ENCODE measurements around the gene FIGNL2. TPM values are rescaled to one million over a fixed set of nuclear protein-coding genes. Genes with fewer than 3 reads are reported as not detected.

FIGNL2 gene
- total and polyA plus RNA-seq, 2 donors = 0.38 to 0.52 TPM

GRCh38 chr12:51851413-51852124, 3.1 kb upstream of the FIGNL2 start:
- no peaks in the 10 kb centered on the region for H3K36me3 ChIP-seq (ENCODE audit: control insufficient read depth in 2 of 2, insufficient read depth in 2 of 2, low read length in 1 of 2)
- H3K27ac ChIP-seq (ENCODE audit: low read depth in 1 of 2, low read length in 1 of 2) = no peak overlapping the region
- H3K4me3 ChIP-seq (ENCODE audit: low read length in 2 of 2) = no peak overlapping the region
- H3K4me1 ChIP-seq (ENCODE audit: control insufficient read depth in 2 of 2, insufficient read depth in 2 of 2, low read length in 2 of 2) = peaks cover 5 to 19% of the 10 kb centered on the region in 2 donors
- H3K27me3 ChIP-seq (ENCODE audit: control insufficient read depth in 2 of 2, insufficient read depth in 1 of 2, low read length in 1 of 2) = peaks cover 32 to 79% of the 10 kb centered on the region in 2 donors
- peaks cover 2 to 4% of the 10 kb centered on the region in 2 donors for H3K9me3 ChIP-seq (ENCODE audit: control insufficient read depth in 2 of 2, insufficient read depth in 1 of 2, low read length in 1 of 2)
- 37% methylated on average over 8 of the region's 8 CpGs for WGBS
- DNase-seq (ENCODE audit: low read depth in 6 of 9, low spot score in 9 of 9) = no peak

- H3K27ac ChIP-seq (ENCODE audit: low read depth in 1 of 2, low read length in 1 of 2) = no peak overlapping the region
- no peaks in the 10 kb centered on the region for H3K36me3 ChIP-seq (ENCODE audit: control insufficient read depth in 2 of 2, insufficient read depth in 2 of 2, low read length in 1 of 2)
- 97% methylated on average over 4 of the region's 4 CpGs for WGBS
- no peak overlapping the region for H3K4me3 ChIP-seq (ENCODE audit: low read length in 2 of 2)
- DNase-seq (ENCODE audit: low read depth in 6 of 9, low spot score in 9 of 9) = no peak
- H3K9me3 ChIP-seq (ENCODE audit: control insufficient read depth in 2 of 2, insufficient read depth in 1 of 2, low read length in 1 of 2) = peaks cover 3 to 4% of the 10 kb centered on the region in 2 donors
- H3K4me1 ChIP-seq (ENCODE audit: control insufficient read depth in 2 of 2, insufficient read depth in 2 of 2, low read length in 2 of 2) = peaks cover 5 to 26% of the 10 kb centered on the region in 2 donors
- H3K27me3 ChIP-seq (ENCODE audit: control insufficient read depth in 2 of 2, insufficient read depth in 1 of 2, low read length in 1 of 2) = peaks cover 37 to 80% of the 10 kb centered on the region in 2 donors
Measured at GRCh38 chr12:51850965-51851299, 2.4 kb upstream of the FIGNL2 start.

- H3K9me3 ChIP-seq (ENCODE audit: control insufficient read depth in 2 of 2, insufficient read depth in 1 of 2, low read length in 1 of 2) = peaks cover 3 to 4% of the 10 kb centered on the region in 2 donors
- H3K4me3 ChIP-seq (ENCODE audit: low read length in 2 of 2) = no peak overlapping the region
- H3K27me3 ChIP-seq (ENCODE audit: control insufficient read depth in 2 of 2, insufficient read depth in 1 of 2, low read length in 1 of 2) = peaks cover 37 to 80% of the 10 kb centered on the region in 2 donors
- no peak for DNase-seq (ENCODE audit: low read depth in 6 of 9, low spot score in 9 of 9)
- H3K36me3 ChIP-seq (ENCODE audit: control insufficient read depth in 2 of 2, insufficient read depth in 2 of 2, low read length in 1 of 2) = no peaks in the 10 kb centered on the region
- H3K27ac ChIP-seq (ENCODE audit: low read depth in 1 of 2, low read length in 1 of 2) = no peak overlapping the region
- 97% methylated on average over 8 of the region's 8 CpGs for WGBS
- peaks cover 5 to 26% of the 10 kb centered on the region in 2 donors for H3K4me1 ChIP-seq (ENCODE audit: control insufficient read depth in 2 of 2, insufficient read depth in 2 of 2, low read length in 2 of 2)
Measured at GRCh38 chr12:51850081-51850964, 1.8 kb upstream of the FIGNL2 start.

GRCh38 chr12:51848841-51849735, 570 bp upstream of the FIGNL2 start:
- Histone ChIP-seq H3K27ac (ENCODE audit: low read depth in 1 of 2, low read length in 1 of 2) (no peak overlapping the region), H3K4me1 (ENCODE audit: control insufficient read depth in 2 of 2, insufficient read depth in 2 of 2, low read length in 2 of 2) (peaks cover 5 to 26% of the 10 kb centered on the region in 2 donors), H3K27me3 (ENCODE audit: control insufficient read depth in 2 of 2, insufficient read depth in 1 of 2, low read length in 1 of 2) (peaks cover 40 to 85% of the 10 kb centered on the region in 2 donors), H3K9me3 (ENCODE audit: control insufficient read depth in 2 of 2, insufficient read depth in 1 of 2, low read length in 1 of 2) (peaks cover 3 to 4% of the 10 kb centered on the region in 2 donors), H3K4me3 (ENCODE audit: low read length in 2 of 2) (no peak overlapping the region), H3K36me3 (ENCODE audit: control insufficient read depth in 2 of 2, insufficient read depth in 2 of 2, low read length in 1 of 2) (no peaks in the 10 kb centered on the region)
- no peak for DNase-seq (ENCODE audit: low read depth in 6 of 9, low spot score in 9 of 9)
- WGBS = 84% methylated on average over 57 of the region's 57 CpGs

- Histone ChIP-seq H3K4me3 (ENCODE audit: low read length in 2 of 2) (peak overlapping the region in 1 of 2 donors; percentile 45), H3K4me1 (ENCODE audit: control insufficient read depth in 2 of 2, insufficient read depth in 2 of 2, low read length in 2 of 2) (peaks cover 5 to 26% of the 10 kb centered on the region in 2 donors), H3K9me3 (ENCODE audit: control insufficient read depth in 2 of 2, insufficient read depth in 1 of 2, low read length in 1 of 2) (peaks cover 3 to 4% of the 10 kb centered on the region in 2 donors), H3K27ac (ENCODE audit: low read depth in 1 of 2, low read length in 1 of 2) (no peak overlapping the region), H3K36me3 (ENCODE audit: control insufficient read depth in 2 of 2, insufficient read depth in 2 of 2, low read length in 1 of 2) (no peaks in the 10 kb centered on the region), H3K27me3 (ENCODE audit: control insufficient read depth in 2 of 2, insufficient read depth in 1 of 2, low read length in 1 of 2) (peaks cover 40 to 84% of the 10 kb centered on the region in 2 donors)
- no peak for DNase-seq (ENCODE audit: low read depth in 6 of 9, low spot score in 9 of 9)
- WGBS = 3% methylated on average over 40 of the region's 40 CpGs
Measured at GRCh38 chr12:51847643-51848325, 734 bp downstream of the FIGNL2 start.

GRCh38 chr12:51846911-51847642, 1.4 kb downstream of the FIGNL2 start:
- Histone ChIP-seq H3K27ac (ENCODE audit: low read depth in 1 of 2, low read length in 1 of 2) (no peak overlapping the region), H3K4me1 (ENCODE audit: control insufficient read depth in 2 of 2, insufficient read depth in 2 of 2, low read length in 2 of 2) (peaks cover 5 to 24% of the 10 kb centered on the region in 2 donors), H3K9me3 (ENCODE audit: control insufficient read depth in 2 of 2, insufficient read depth in 1 of 2, low read length in 1 of 2) (peaks cover 3 to 4% of the 10 kb centered on the region in 2 donors), H3K27me3 (ENCODE audit: control insufficient read depth in 2 of 2, insufficient read depth in 1 of 2, low read length in 1 of 2) (peaks cover 40 to 84% of the 10 kb centered on the region in 2 donors), H3K4me3 (ENCODE audit: low read length in 2 of 2) (peak overlapping the region; percentile 27 to 45), H3K36me3 (ENCODE audit: control insufficient read depth in 2 of 2, insufficient read depth in 2 of 2, low read length in 1 of 2) (no peaks in the 10 kb centered on the region)
- 2% methylated on average over 59 of the region's 59 CpGs for WGBS
- DNase-seq (ENCODE audit: low read depth in 6 of 9, low spot score in 9 of 9) = peak in 2 of 9 donors; percentile 30 to 47

GRCh38 chr12:51846271-51846691, 2.2 kb downstream of the FIGNL2 start:
- Histone ChIP-seq H3K9me3 (ENCODE audit: control insufficient read depth in 2 of 2, insufficient read depth in 1 of 2, low read length in 1 of 2) (peaks cover 3 to 4% of the 10 kb centered on the region in 2 donors), H3K27ac (ENCODE audit: low read depth in 1 of 2, low read length in 1 of 2) (no peak overlapping the region), H3K27me3 (ENCODE audit: control insufficient read depth in 2 of 2, insufficient read depth in 1 of 2, low read length in 1 of 2) (peaks cover 40 to 82% of the 10 kb centered on the region in 2 donors), H3K36me3 (ENCODE audit: control insufficient read depth in 2 of 2, insufficient read depth in 2 of 2, low read length in 1 of 2) (no peaks in the 10 kb centered on the region), H3K4me3 (ENCODE audit: low read length in 2 of 2) (no peak overlapping the region), H3K4me1 (ENCODE audit: control insufficient read depth in 2 of 2, insufficient read depth in 2 of 2, low read length in 2 of 2) (peaks cover 5 to 19% of the 10 kb centered on the region in 2 donors)
- WGBS = 89% methylated on average over 15 of the region's 15 CpGs
- no peak for DNase-seq (ENCODE audit: low read depth in 6 of 9, low spot score in 9 of 9)

GRCh38 chr12:51845482-51845881, 3.0 kb downstream of the FIGNL2 start:
- Histone ChIP-seq H3K36me3 (ENCODE audit: control insufficient read depth in 2 of 2, insufficient read depth in 2 of 2, low read length in 1 of 2) (no peaks in the 10 kb centered on the region), H3K27ac (ENCODE audit: low read depth in 1 of 2, low read length in 1 of 2) (no peak overlapping the region), H3K9me3 (ENCODE audit: control insufficient read depth in 2 of 2, insufficient read depth in 1 of 2, low read length in 1 of 2) (peaks cover 3 to 4% of the 10 kb centered on the region in 2 donors), H3K4me3 (ENCODE audit: low read length in 2 of 2) (no peak overlapping the region), H3K27me3 (ENCODE audit: control insufficient read depth in 2 of 2, insufficient read depth in 1 of 2, low read length in 1 of 2) (peaks cover 40 to 76% of the 10 kb centered on the region in 2 donors), H3K4me1 (ENCODE audit: control insufficient read depth in 2 of 2, insufficient read depth in 2 of 2, low read length in 2 of 2) (peaks cover 5 to 22% of the 10 kb centered on the region in 2 donors)
- WGBS = 96% methylated on average over 7 of the region's 7 CpGs
- DNase-seq (ENCODE audit: low read depth in 6 of 9, low spot score in 9 of 9) = no peak

Measured in thymus (tissue), 11 donors.